Neural cell (in vitro differentiated cells): Measurements from ENCODE around the gene PXMP2. TPM values are rescaled to one million over a fixed set of nuclear protein-coding genes. Genes with fewer than 3 reads are reported as not detected.

Source experiments
- H2AFZ ChIP-seq: fragments of 200-600, 300-800 bp; sonication (generic), shearing (Covaris generic); 2 replicates; pipeline ENCODE4 v1.6.0; 2014; ENCODE audit warnings: low read depth, mild to moderate bottlenecking, antibody characterized with exemption, low read length, moderate library complexity
- H3F3A ChIP-seq: fragments of 200-600 bp; shearing (Covaris generic); 2 replicates; pipeline ENCODE4 v1.6.1; 2016; ENCODE audit warnings: mild to moderate bottlenecking, moderate library complexity, mixed read lengths, antibody characterized with exemption, low read length; ENCODE audit not compliant: insufficient read depth, poor library complexity, severe bottlenecking
- H3K27ac ChIP-seq: fragments of 200-600, 300-800 bp; sonication (generic), shearing (Covaris generic); 2 replicates; pipeline ENCODE4 v1.5.1; 2014; ENCODE audit warnings: mild to moderate bottlenecking, low read length, moderate library complexity
- H3K27me3 ChIP-seq: fragments of 300-800, 200-600 bp; sonication (generic), shearing (Covaris generic); 2 replicates; pipeline ENCODE4 v1.6.0; 2014; ENCODE audit warnings: mild to moderate bottlenecking, low read depth, low read length, moderate library complexity; ENCODE audit not compliant: insufficient read depth
- H3K36me3 ChIP-seq: fragments of 300-800, 200-600 bp; sonication (generic), shearing (Covaris generic); 2 replicates; pipeline ENCODE4 v1.5.1; 2014; ENCODE audit warnings: mild to moderate bottlenecking, antibody characterized with exemption, low read length, moderate library complexity; ENCODE audit not compliant: insufficient read depth
- H3K4me2 ChIP-seq: fragments of 300-800, 200-600 bp; sonication (generic), shearing (Covaris generic); 2 replicates; pipeline ENCODE4 v1.6.0; 2014; ENCODE audit warnings: mild to moderate bottlenecking, low read length
- H3K4me3 ChIP-seq: fragments of 300-800, 200-600 bp; sonication (generic), shearing (Covaris generic); 2 replicates; pipeline ENCODE4 v1.5.1; 2014; ENCODE audit warnings: mild to moderate bottlenecking, low read length, moderate library complexity
- H3K79me2 ChIP-seq: fragments of 200-600 bp; shearing (Covaris generic); replicated peaks from 2 replicates; pipeline ENCODE4 v1.6.0; 2014; ENCODE audit warnings: mild to moderate bottlenecking, low read length, moderate library complexity; ENCODE audit not compliant: insufficient read depth
- H3K9ac ChIP-seq: fragments of 300-800, 200-600 bp; sonication (generic), shearing (Covaris generic); 2 replicates; pipeline ENCODE4 v1.6.1; 2016; ENCODE audit warnings: mild to moderate bottlenecking, low read length, mixed read lengths
- H3K9me2 ChIP-seq: fragments of 200-600 bp; shearing (Covaris generic); 2 replicates; pipeline ENCODE4 v1.6.1; 2016; ENCODE audit warnings: mild to moderate bottlenecking, low read length, mixed read lengths; ENCODE audit not compliant: insufficient read depth
- H3K9me3 ChIP-seq: fragments of 200-600, 300-800 bp; sonication (generic), shearing (Covaris generic); 2 replicates; pipeline ENCODE4 v1.6.1; 2016; ENCODE audit warnings: mild to moderate bottlenecking, mixed run types, low read length, moderate library complexity, mixed read lengths
- H4K20me1 ChIP-seq: fragments of 200-600 bp; shearing (Covaris generic); 2 replicates; pipeline ENCODE4 v1.6.1; 2016; ENCODE audit warnings: mild to moderate bottlenecking, mixed run types; ENCODE audit not compliant: insufficient read depth
- EP300 ChIP-seq: fragments of 450-650 bp; conservative IDR thresholded peaks from 2 replicates; pipeline ENCODE4 v1.6.1; 2014; ENCODE audit warnings: antibody characterized with exemption, mild to moderate bottlenecking, moderate library complexity; ENCODE audit not compliant: poor library complexity, severe bottlenecking
- EZH2 ChIP-seq: fragments of 200-600, 300-800 bp; shearing (Covaris generic), sonication (generic); IDR thresholded peaks from 2 replicates; pipeline ENCODE4 v1.6.1; 2014; ENCODE audit warnings: antibody characterized with exemption, low read length, borderline replicate concordance, mild to moderate bottlenecking; ENCODE audit not compliant: insufficient read depth, poor library complexity, severe bottlenecking
- MXI1 ChIP-seq: fragments of 450-650 bp; conservative IDR thresholded peaks from 2 replicates; pipeline ENCODE4 v1.6.1; 2014; ENCODE audit warnings: antibody characterized with exemption, mild to moderate bottlenecking; ENCODE audit not compliant: poor library complexity, severe bottlenecking
- POLR2AphosphoS5 ChIP-seq: IDR thresholded peaks from 2 replicates; pipeline ENCODE4 v1.6.1; 2012
- RAD21 ChIP-seq: fragments of 450-650 bp; conservative IDR thresholded peaks from 2 replicates; pipeline ENCODE4 v1.6.1; 2014; ENCODE audit warnings: antibody characterized with exemption, mild to moderate bottlenecking, moderate library complexity
- SMC3 ChIP-seq: fragments of 450-650 bp; conservative IDR thresholded peaks from 2 replicates; pipeline ENCODE4 v1.6.1; 2014; ENCODE audit warnings: antibody characterized with exemption, mild to moderate bottlenecking, moderate library complexity; ENCODE audit not compliant: poor library complexity
- TAF1 ChIP-seq: IDR thresholded peaks from 2 replicates; pipeline ENCODE4 v1.6.1; 2012; ENCODE audit warnings: low read depth
- polyA plus RNA-seq: library from polyadenylated mRNA; depleted of rRNA; stranded (reverse); fragments of >200 nt; gene quantifications from 2 replicates; pipeline ENCODE4 v1.2.3, GENCODE V29; 2014
- TF ChIP-seq, protein P1 (sequence below): IDR thresholded peaks from 2 replicates; pipeline ENCODE4 v1.6.1; 2012; ENCODE audit warnings: borderline replicate concordance
- TF ChIP-seq, protein P2 (sequence below): fragments of 450-650 bp; IDR thresholded peaks from 2 replicates; pipeline ENCODE4 v1.5.1; 2014; ENCODE audit warnings: antibody characterized with exemption, mild to moderate bottlenecking, moderate library complexity; ENCODE audit not compliant: poor library complexity, severe bottlenecking

The PXMP2 gene
- polyA plus RNA-seq, 1 donor from 2014 or later = 95.8 TPM

DNA sequence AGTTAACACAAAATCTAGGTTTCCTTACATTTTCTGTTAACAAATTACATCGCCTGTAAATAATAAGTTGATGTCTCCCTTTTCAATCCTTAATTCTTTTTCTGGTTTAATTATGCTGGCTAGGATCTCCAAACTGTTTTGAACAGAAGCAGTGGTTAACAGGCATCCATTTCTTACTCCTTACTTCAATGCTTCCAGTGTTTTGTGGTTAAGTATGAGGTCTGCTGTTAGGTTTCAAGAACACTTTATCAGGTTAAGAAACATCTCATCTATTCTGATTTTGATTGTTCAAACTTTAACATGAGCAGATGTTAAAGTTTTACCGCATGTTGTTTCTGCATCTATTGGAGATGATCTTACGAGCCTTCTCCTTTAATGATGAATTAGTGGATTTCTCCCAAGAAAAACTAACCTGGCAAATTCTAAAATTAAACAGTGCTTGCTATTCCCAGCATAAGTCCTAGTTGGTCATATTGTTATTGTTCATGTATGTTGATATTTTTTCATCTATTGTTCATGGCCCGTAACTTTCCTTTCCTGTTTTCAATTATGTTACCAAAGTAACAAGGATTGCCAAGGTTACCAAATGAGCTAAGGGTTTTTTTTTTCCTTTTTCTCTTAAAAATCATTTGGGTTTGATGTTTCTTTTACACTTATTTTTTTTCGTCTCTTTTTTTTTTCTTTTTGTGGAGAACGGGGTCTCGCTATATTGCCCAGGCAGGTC is 33.7 kb upstream of the PXMP2 start:
- H3K36me3 ChIP-seq = no peaks in the 10 kb centered on the region
- no peaks in the 10 kb centered on the region for H3K9me3 ChIP-seq
- no peaks in the 10 kb centered on the region for H4K20me1 ChIP-seq
- no peaks in the 10 kb centered on the region for H3K9me2 ChIP-seq
- no peak overlapping the region for H3K9ac ChIP-seq
- H3K4me2 ChIP-seq = no peak overlapping the region
- no peak overlapping the region for H2AFZ ChIP-seq
- no peak overlapping the region for H3K4me3 ChIP-seq
- no peak overlapping the region for H3K27ac ChIP-seq
- H3K27me3 ChIP-seq = no peaks in the 10 kb centered on the region
- no peaks in the 10 kb centered on the region for H3F3A ChIP-seq
- H3K79me2 ChIP-seq = no peaks in the 10 kb centered on the region
- TF ChIP-seq EP300 = no peak
- no peak for TF ChIP-seq EZH2
- TF ChIP-seq TAF1 = no peak
- TF ChIP-seq, protein P1, sequence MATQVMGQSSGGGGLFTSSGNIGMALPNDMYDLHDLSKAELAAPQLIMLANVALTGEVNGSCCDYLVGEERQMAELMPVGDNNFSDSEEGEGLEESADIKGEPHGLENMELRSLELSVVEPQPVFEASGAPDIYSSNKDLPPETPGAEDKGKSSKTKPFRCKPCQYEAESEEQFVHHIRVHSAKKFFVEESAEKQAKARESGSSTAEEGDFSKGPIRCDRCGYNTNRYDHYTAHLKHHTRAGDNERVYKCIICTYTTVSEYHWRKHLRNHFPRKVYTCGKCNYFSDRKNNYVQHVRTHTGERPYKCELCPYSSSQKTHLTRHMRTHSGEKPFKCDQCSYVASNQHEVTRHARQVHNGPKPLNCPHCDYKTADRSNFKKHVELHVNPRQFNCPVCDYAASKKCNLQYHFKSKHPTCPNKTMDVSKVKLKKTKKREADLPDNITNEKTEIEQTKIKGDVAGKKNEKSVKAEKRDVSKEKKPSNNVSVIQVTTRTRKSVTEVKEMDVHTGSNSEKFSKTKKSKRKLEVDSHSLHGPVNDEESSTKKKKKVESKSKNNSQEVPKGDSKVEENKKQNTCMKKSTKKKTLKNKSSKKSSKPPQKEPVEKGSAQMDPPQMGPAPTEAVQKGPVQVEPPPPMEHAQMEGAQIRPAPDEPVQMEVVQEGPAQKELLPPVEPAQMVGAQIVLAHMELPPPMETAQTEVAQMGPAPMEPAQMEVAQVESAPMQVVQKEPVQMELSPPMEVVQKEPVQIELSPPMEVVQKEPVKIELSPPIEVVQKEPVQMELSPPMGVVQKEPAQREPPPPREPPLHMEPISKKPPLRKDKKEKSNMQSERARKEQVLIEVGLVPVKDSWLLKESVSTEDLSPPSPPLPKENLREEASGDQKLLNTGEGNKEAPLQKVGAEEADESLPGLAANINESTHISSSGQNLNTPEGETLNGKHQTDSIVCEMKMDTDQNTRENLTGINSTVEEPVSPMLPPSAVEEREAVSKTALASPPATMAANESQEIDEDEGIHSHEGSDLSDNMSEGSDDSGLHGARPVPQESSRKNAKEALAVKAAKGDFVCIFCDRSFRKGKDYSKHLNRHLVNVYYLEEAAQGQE = no peak
- TF ChIP-seq SMC3 = no peak
- TF ChIP-seq MXI1 = no peak
- no peak for TF ChIP-seq POLR2AphosphoS5
- TF ChIP-seq, protein P2, sequence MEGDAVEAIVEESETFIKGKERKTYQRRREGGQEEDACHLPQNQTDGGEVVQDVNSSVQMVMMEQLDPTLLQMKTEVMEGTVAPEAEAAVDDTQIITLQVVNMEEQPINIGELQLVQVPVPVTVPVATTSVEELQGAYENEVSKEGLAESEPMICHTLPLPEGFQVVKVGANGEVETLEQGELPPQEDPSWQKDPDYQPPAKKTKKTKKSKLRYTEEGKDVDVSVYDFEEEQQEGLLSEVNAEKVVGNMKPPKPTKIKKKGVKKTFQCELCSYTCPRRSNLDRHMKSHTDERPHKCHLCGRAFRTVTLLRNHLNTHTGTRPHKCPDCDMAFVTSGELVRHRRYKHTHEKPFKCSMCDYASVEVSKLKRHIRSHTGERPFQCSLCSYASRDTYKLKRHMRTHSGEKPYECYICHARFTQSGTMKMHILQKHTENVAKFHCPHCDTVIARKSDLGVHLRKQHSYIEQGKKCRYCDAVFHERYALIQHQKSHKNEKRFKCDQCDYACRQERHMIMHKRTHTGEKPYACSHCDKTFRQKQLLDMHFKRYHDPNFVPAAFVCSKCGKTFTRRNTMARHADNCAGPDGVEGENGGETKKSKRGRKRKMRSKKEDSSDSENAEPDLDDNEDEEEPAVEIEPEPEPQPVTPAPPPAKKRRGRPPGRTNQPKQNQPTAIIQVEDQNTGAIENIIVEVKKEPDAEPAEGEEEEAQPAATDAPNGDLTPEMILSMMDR = no peak
- no peak for TF ChIP-seq RAD21

DNA sequence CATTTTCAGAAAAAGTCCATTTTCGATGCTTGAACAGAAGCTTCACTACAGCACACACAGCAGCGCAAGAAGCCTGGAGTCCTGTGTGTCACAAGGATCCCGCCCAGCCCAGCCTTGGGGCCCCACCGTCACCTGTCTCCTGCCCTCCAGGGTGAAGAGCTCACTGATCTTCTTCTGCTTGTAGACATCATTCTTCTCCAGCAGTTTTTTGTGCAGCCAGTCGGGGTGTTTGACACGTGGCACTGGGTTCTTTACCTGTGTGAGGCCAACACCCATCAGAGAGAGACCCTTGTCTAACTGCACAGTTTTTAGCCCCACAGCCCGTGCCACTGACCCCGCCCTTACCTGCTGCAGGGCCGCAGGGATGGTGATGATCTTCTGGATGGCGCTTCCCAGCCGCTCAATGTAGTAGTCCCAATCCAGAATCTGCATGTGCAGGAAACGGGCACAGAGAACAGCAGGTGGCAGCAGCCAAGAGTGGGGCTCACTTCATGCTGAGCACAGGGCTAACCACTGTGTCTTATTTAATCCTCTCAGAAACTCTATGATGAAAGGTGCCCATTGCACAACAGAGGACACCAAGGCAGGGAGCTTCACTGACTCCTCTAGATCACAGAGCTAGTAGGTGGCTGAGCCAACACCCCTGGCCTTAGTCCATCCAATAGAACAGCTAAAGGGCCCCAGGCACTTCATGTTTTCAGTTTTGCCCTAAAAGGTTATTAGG is 30.2 kb upstream of the PXMP2 start:
- TF ChIP-seq EZH2 = no peak
- no peak for TF ChIP-seq MXI1
- no peak for TF ChIP-seq SMC3
- TF ChIP-seq RAD21 = no peak
- no peak for TF ChIP-seq TAF1
- no peak for TF ChIP-seq POLR2AphosphoS5
- TF ChIP-seq, protein P1 = no peak
- TF ChIP-seq, protein P2 = no peak
- no peak for TF ChIP-seq EP300
- Histone ChIP-seq H3K36me3 (no peaks in the 10 kb centered on the region), H3K79me2 (no peaks in the 10 kb centered on the region), H3K9me2 (no peaks in the 10 kb centered on the region), H3K9ac (no peak overlapping the region), H2AFZ (no peak overlapping the region), H4K20me1 (no peaks in the 10 kb centered on the region), H3K9me3 (no peaks in the 10 kb centered on the region), H3K27ac (no peak overlapping the region), H3K4me2 (no peak overlapping the region), H3F3A (no peaks in the 10 kb centered on the region), H3K27me3 (no peaks in the 10 kb centered on the region), H3K4me3 (no peak overlapping the region)
